Stimulated activated CD4-positive, alpha-beta T cell treated with anti-CD3 and anti-CD28 coated beads, Interleukin-4, amount 100 ng/mL, for 4 hours (primary cell): Measurements from ENCODE around the gene HBZ.
A peak's percentile ranks its signal among the peaks of the same experiment; 100 is the strongest.
"Not testable (repeated sequence)": the region's sequence is repeated elsewhere in the genome, so short reads cannot be mapped to it uniquely, and the experiment has no call there.

Experiments
- DNase-seq, 2 experiments: peaks; one replicate each; pipeline ENCODE4 v3.0.0-alpha.2; 2020

HBZ gene

GRCh38 chr16:180101-180675 lies 27.7 kb downstream of the HBZ start, which contains the start of gene HBQ1:
HBQ1 (plus strand) TSS chr16:180459; CDS start chr16:180487, 28 bp downstream.
- peak in 1 of 2 experiments; percentile 50 for DNase-seq

DNA sequence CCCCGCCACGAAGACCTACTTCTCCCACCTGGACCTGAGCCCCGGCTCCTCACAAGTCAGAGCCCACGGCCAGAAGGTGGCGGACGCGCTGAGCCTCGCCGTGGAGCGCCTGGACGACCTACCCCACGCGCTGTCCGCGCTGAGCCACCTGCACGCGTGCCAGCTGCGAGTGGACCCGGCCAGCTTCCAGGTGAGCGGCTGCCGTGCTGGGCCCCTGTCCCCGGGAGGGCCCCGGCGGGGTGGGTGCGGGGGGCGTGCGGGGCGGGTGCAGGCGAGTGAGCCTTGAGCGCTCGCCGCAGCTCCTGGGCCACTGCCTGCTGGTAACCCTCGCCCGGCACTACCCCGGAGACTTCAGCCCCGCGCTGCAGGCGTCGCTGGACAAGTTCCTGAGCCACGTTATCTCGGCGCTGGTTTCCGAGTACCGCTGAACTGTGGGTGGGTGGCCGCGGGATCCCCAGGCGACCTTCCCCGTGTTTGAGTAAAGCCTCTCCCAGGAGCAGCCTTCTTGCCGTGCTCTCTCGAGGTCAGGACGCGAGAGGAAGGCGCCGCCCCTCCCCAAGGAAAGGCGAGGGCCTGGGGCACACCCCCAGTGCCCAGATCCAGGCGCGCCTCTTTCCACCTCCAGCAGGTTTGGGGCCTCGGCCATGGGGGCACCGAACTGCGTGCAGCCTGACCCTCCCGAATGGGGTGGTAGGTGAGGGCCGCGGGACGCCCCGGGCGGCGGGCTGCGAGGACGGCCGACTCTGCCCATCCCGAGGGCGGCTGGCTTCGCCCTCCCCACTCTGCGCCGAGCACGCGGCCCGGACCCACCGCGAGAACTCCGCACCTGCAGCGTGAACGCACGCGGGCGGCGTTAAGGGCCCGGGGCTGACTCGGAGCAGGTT lies 28.5 kb downstream of the HBZ start:
- peak; percentile 77 to 83 for DNase-seq

- DNase-seq: no peak
Measured at GRCh38 chr16:181565-182021, 29.1 kb downstream of the HBZ start.

DNA sequence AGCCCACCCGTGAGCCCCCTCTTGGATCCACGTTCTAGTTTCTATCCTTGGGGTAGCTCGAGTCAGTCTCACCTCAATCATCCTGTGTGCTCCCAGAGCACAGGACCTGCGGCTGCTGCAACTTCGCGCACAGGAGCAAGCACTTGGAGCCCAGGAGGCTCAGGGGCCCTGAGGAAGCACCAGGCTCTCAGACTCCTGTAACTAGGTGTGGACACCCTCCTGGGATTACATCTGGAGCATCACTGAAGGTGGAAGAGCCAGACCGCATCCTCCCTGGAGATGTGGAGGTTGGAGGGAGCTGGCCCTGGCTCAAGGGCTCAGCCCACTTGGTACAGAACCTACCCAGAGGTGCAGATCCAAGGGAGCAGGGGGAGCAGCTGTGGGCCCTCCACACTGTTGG lies 30.6 kb downstream of the HBZ start:
- DNase-seq: no peak

DNA sequence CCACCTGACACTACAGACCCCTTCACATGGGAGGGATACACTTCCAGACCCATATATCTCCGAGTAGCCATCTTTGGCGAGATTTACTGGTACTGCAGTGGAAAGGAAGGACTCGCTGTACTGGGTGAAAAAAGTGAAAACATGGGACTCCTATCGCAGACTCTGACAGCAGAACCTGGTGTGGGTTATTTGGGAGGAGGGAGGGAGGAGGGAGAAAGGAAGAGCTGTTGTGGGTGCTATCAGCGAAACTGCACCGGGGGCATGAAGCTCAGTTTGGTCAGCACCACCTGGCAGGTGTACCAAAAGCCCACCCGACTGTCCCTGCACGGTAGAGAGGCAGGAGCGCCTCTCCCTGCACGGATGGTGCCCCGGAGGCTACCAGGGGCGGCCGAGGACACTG lies 32.8 kb downstream of the HBZ start:
- DNase-seq: no peak

DNA sequence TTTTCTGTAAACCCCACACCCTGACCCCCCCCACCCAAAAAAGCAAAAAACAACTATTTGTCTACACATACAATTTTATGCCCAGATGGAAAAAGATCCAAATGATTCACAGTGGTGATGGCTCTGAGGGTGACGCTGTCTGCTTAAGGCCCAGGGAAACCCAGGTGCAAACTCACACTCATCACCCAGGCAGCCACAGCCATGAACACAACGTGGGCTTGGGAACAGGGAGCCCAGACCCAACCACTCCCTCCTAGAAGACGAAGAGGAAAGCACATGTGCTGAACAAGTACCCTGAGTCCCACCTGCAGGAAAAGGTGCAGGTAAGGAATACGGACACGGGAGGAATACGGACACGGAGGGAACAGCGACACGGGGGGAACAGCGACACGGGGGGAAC lies 33.2 kb downstream of the HBZ start:
- DNase-seq: no peak

DNA sequence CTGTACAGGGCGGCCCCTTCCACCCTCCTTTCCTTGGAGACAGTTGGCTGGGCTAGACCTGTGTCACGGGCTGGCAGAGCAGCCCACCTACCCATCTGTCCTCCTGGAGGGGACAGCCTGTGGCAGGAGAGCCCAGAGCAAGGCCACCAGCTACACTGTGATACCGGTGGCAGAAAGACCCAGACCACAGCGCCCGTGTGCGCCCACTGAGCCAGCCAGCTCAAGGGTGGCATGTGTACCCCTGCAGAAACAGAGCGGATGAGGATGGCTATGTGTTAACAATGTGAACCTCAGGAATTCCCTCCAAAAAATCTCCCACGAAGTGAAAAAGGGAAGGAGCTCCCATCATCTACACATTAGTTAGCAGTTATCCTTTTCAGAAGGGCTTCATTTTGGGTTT lies 34.9 kb downstream of the HBZ start:
- no peak for DNase-seq

GRCh38 chr16:188674-189073 lies 36.2 kb downstream of the HBZ start:
- peak in 1 of 2 experiments; percentile 11 for DNase-seq

DNA sequence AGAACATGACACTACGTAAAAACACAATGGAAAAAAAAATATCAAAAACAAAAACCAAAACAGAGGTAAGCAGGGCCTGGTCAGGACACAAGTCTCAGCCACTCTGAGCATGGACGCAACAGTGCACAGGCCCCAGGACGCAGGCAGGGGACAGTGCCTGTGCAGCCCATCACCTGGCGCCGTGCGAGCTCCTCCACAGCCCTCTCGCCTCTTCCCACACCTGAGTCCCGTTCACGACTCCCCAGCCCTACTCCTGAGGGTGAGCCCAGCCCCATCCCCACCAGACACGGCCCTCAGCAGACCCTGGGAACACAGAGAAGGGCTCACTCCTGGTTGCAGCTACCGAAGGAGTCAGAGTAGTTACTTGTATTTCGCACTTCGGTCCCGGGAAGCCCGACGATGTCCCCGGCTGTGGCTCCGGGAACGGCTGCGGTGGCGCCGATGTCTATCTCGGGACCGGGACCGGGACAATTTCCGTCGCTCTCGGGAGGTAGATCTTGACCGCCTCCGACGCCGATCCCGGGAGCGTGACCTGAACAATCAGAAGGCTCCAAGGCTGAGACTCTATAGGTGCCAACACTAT lies 37.3 kb downstream of the HBZ start:
- DNase-seq: no peak

DNA sequence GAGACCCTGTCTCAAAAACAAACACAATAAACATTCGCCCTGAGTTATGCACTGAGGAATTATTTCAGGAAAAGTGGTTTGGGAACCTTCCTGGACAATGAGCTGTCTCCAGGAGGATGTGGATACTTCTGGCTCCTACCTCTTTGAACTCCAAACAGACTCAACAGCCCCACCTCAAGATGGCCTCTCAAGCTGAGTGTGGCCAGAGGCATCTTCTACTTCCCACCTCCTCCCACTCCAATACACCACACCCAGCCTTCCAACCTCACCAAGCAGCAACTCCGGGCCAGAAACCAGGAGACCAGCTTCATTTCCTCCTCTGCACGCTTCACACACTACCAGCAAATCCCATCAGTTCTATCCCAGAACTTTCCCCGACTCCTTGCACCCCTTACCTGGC lies 39.4 kb downstream of the HBZ start:
- DNase-seq: no peak

GRCh38 chr16:192686-193085 lies 40.2 kb downstream of the HBZ start:
- no peak for DNase-seq

GRCh38 chr16:193441-193840 lies 41.0 kb downstream of the HBZ start:
- no peak for DNase-seq

- DNase-seq: no peak
Measured at GRCh38 chr16:194516-194915, 42.1 kb downstream of the HBZ start.

DNA sequence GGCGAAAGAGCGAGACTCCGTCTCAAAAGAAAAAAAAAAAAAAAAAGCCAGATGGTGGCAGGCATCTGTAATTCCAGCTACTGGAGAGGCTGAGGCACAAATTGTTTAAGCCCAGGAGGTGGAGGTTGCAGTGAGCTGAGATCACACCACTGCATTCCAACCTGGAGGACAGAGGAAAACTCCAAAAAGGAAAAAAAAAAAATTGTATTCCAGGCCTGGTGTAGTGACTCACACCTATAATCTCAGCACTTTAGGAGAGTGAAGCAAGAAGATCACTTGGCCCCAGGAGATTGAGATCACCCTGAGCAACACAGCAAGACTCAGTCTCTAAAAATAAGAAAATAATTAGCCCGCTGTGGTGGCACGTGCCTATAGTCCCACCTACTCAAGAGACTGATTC lies 47.9 kb downstream of the HBZ start:
- DNase-seq: no peak

GRCh38 chr16:203246-203645 lies 50.8 kb downstream of the HBZ start:
- DNase-seq: no peak

GRCh38 chr16:204046-204445 lies 51.6 kb downstream of the HBZ start:
- not testable (repeated sequence) for DNase-seq
